GM18498 (cell line): ENCODE data around the gene WDR18.

Experiments
- ATAC-seq: cut with Tn5 transposase; IDR thresholded peaks from one replicate; pipeline ENCODE4 v1.9.1; 2021; ENCODE audit warnings: mild to moderate bottlenecking, moderate library complexity; ENCODE audit not compliant: unreplicated experiment

WDR18 gene

DNA sequence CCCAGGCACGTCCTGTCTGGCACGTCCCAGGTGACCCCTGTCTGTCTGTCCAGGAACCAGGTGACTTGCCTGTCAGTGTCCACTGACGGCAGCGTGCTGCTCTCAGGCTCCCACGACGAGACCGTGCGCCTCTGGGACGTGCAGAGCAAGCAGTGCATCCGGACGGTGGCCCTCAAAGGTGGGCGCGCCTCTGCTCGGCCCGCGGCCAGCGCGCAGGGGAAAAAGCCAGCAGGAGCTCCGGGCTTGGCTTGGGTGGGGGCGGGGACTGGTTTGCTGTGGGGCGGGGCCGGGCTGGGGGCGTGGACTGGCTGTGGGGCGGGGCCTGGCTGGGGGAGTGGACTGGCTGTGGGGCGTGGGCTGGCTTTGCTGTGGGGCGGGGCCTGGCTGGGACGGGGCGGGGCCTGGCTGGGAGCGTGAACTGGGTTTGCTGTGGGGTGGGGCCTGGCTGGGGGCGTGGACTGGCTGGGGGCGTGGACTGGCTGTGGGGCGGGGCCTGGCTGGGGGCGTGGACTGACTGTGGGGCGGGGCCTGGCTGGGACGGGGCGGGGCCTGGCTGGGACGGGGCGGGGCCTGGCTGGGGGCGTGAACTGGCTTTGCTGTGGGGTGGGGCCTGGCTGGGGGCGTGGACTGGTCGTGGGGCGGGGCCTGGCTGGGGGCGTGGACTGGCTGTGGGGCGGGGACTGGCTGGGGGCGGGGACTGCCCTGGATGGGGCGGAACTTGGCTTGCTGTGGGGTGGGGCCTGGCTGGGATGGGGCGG is 7.2 kb downstream of the WDR18 start:
- ATAC-seq = no peak

DNA sequence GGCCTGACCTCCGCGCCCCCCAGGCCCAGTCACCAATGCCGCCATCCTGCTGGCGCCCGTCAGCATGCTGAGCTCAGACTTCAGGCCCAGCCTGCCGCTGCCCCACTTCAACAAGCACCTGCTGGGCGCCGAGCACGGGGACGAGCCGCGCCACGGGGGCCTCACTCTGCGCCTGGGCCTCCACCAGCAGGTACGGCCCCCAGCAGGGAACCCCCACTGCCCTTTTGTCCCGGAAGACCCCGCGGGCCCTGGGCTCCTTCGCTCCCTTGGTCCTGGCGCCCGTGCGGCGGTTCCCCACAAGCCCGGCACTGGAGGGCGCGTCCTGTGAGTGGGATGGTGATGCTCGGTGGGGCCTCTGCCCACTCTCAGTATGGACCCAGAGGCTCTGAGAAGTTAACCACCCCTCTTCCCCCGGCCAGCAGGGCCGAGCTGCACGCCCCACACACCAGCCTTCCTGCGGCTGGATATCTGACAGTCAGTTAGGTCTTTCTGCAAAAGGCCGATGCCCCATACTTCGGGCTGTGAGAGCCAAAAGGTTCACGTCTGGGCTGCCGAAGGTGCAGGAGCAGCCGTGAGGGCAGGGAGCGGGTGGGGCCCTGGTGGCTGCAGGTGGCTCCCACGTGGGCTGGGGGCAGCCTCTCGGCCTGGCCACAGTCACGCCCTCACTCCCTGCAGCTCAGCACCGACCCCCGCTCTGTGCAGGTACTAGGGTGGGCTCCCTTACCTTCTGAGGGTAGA is 8.0 kb downstream of the WDR18 start:
- ATAC-seq = no peak

DNA sequence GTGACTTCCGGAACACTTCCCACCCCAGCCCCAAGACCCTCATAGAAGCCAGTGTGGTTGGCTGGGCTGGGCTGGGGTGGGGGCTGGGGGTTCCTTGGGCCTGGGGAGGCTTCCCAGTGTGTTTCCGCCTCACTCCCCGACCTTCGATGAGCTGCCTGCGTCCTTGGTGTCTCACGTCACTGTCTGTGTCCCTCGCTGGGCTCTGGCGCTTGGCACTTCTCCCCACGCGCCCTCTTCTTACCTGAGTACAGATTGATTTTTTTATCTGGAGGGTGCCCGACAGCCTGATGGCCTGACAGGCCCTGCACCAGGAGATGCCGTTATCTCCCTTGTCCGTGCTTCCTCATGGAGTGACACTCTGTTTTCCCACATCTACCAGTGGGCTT is 8.5 kb downstream of the WDR18 start:
- no peak for ATAC-seq

DNA sequence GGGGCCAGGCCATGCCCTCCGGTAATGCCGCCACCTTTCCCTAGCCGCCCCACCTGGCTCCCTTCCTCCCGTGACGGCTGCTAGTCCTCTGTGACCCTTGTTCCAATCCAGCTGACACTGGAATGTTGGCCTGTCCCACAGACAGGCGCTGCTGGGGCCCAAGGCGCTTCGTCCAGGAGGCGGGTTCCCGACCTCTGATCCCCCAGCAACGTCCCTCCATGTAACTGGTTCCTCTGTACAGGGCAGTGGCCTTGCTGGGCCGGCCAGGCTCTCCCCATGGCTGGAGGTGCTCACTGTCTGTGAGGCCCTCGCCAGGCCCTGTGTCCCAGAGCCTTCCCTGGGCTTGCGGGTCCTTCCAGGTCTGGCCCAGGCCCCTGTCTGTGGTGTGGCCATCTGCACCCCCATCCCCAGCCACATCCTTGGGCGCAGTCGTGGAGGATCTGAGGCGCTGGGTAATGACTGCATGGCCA is 9.3 kb downstream of the WDR18 start:
- ATAC-seq = no peak

DNA sequence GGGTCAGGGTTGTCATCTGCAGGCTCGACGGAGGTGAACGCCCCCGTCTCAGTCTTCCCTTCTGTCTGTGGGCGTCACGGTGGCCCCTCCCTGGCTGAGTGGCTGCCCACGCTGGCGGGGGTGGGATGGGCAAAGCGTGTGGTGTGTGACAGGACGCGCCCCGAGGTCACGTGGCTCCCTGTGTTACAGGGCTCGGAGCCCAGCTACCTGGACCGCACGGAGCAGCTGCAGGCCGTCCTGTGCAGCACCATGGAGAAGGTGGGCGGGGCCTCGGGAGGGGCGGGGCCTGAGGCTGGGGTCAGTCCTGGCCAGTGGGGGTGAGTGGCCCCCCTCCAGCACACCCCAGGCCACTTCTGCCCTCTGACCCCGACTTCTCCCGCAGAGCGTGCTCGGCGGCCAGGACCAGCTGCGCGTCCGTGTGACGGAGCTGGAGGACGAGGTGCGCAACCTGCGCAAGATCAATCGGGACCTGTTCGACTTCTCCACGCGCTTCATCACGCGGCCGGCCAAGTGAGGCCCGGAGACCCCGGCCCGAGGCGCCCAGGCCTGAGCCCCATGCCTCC is 9.8 kb downstream of the WDR18 start:
- no peak for ATAC-seq

DNA sequence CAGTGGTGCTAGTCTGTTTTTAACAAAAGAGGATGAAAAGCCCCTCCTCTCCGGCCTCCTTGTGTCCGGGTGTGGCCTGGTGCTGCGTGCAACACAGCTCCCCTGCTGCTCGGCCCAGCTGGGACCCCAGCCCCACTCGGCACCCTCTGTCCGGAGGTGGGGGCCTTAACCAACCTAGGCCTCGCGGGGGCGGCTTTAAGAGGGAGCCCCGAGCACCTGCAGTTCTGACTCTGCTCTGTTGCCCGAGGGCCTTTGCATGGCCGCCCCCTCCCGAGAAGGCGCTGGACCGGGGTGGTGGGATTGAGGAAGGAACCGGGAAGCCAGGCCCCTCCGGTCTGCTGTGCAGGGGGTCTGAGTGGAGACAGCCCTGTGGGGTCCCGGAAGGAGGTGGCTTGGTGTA is 10.4 kb downstream of the WDR18 start:
- no peak for ATAC-seq

DNA sequence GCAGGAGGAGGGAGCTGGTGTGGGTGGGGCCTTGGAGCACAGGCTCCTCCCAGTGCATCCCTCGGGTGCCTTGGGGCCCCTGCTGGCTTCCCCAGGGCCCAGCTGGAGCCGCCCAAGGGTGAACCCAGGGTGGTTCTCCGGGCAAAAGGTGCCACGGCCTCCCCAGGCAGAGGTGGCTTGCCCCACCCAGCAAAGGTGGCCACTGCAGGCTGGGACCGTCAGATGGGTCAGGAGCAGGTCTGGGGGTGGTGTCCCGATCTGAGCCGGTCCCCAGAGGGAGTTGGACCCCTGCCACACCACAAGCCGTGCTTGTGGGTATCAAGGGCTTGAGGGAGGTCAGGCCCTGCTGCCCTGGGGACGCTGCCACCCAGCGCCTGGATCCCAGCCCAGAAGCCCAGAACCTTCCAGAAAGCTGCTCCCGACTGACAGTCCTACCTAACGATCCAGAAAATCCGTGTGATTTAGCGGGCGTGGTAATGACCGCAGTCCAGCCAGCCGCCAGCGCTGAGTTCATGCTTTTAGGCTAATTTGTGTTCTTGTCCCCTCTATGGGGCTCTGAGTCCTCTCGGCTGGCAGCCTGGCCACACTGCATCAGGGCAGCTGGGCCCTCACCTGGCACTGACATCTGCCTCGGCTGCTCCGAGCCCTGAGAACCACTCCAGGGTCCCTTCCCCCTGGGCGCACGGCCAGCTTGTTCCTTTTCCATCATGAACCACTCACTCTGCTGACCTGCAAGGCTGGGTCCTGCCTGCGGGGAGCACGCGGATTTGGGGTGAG is 11.1 kb downstream of the WDR18 start:
- no peak for ATAC-seq

DNA sequence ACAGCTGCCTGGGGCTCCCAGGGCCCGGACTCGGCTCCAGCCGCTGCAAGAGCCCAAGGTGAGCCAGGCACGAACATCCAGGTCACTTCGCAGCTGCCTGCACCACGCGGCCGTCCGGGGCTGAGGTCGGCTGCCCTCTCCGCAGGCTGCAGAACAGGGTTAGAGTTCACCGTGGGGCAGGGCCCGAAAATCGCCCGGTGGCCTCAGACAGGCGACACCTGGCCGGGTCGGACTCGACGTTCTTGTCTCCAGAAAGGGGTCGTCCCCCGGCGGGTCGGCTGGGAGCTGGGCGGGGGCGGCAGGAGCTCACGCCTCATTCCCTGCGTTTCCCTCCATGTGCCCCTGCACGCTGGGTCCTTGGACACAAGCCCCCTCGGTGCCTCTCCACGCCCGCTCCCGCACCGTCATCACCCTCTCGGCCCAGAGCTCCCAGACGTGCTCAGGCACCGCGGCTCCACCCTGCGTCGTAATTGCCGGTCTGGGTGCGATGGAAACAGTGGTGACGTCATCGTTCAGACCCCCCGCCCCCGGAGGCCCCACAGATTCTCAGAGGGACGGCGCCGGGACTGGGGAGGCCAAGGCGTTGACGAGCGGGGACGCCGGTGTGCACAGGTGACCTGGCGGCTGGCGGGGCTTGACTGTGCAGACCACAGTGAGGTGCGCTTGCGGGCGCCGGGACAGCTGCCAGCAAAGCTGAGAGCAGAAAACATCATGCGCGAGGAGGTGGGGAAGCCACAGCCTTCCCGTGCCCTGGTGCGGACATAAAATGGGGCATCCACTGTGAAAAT is 12.1 kb downstream of the WDR18 start:
- ATAC-seq = no peak

DNA sequence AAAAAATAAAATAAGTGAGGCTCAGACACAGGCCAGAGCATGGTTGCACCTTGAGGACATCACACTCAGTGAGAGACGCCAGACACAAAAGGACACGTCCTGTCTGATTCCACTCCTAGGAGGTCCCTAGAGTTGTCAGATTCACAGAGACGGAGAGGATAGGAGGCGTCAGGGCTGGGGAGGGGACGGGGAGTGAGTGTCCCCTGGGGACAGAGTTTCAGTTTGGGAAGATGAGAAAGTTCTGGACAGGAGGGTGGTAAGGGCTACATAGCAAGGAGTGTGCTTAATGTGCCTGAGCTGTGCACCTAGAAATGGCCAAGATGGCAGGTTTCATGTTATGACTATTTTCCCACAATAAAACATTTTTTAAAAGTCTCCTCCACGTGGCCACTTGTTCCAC is 13.9 kb downstream of the WDR18 start:
- ATAC-seq = no peak

DNA sequence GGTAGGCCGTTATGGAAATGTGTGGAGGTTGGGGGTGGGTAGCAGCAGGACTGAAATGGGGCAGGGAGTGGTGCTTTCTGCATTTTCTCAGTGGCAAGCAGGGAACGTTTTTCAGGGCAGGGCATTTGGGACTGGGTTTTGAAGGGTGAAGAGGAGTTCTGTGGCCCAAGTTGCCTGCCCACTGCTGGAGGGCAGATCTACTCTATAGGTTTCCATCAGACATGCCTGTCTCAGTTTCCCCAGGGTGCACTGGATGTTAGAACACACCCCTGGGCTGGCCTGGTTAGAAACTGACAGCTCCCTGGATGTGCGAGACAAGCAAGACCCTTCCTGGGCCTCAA is 15.2 kb downstream of the WDR18 start:
- ATAC-seq = no peak

DNA sequence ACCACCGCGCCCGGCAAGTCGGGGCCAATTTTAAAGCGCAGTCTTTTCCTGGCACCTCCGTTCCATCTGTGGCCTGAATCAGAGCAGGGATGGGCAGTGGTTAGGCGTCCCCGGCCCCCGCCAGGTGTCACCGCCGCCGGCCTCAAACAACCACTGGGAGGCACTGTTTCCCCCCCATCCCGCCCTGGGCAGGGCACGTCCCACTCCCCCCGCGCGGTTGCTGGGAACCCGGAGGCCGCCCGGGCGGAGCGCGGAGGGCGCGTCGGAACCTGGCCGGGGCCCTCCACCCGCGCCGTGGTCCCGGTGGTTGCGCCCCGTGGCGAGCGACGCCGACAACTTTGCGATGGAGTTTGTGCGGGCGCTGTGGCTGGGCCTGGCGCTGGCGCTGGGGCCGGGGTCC is 15.9 kb downstream of the WDR18 start, which contains the start of gene GRIN3B:
Gene GRIN3B, plus strand, starts transcription at position 325 of the 400 bp plus-strand sequence. Its CDS starts 19 bp downstream, at position 344.
- no peak for ATAC-seq

DNA sequence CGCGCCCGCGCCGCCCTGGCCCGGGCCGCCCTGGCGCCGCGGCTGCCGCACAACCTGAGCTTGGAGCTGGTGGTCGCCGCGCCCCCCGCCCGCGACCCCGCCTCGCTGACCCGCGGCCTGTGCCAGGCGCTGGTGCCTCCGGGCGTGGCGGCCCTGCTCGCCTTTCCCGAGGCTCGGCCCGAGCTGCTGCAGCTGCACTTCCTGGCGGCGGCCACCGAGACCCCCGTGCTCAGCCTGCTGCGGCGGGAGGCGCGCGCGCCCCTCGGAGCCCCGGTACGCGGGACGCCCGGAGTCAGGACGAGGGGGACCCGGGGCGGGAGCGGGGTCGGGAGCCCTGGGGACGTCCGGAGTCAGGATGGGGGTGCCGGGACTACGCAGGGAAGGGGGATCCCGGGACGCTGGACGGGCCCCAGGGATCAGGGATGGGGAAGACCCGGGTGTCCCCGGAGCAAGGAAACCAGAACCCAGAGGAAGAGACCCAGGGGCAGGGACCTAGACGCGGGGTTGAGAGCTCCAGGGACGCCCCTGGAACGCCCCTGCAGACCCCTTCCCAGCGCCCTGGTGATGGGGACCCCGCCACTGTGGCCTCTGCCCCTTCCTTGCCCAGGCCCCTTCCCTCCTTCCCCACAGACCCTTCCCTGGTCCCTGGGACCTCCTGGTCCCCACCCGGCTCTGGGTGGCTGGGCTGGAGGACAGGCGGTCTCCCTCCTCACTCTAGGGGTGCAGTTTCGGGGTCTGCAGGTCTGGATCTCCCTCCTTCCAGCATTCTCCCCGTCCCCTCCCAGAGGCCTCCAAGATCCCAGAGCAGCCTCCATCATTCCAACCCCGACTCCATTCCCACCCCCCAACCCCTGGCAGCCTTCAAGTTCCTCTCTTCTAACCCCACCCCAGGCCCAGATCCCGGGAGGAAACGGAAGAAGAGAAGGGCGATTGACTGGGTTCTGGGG is 16.7 kb downstream of the WDR18 start:
- ATAC-seq = no peak

DNA sequence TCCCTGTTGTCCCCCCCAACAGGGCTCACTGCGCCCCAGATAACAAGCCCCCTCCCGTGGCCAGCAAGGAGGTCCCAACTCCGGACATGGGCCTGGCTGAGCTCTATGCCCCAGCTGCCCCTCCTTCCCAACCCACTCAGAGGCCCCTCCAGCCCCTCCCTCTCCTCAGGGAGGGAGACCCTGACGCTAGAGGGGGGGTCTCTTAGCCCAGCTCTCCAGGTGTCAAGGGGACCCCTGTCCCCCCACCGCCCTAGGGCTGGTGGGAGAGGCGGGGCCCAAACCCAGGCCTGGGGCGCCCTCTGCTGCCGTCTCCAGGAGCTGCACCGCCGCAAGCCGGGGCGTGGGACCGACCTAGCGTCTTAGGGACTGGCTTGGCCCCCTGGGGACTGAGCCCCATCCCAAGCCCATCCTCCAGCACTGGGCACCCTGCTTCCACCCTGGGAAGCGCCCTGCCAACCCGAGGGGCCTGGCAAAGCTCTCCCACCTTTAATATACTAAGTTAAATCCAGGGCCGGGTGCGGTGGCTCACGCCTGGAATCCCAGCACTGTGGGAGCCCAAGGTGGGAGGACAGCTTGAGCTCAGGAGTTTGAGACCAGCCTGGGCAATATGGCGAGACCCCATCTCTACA is 17.5 kb downstream of the WDR18 start:
- no peak for ATAC-seq

DNA sequence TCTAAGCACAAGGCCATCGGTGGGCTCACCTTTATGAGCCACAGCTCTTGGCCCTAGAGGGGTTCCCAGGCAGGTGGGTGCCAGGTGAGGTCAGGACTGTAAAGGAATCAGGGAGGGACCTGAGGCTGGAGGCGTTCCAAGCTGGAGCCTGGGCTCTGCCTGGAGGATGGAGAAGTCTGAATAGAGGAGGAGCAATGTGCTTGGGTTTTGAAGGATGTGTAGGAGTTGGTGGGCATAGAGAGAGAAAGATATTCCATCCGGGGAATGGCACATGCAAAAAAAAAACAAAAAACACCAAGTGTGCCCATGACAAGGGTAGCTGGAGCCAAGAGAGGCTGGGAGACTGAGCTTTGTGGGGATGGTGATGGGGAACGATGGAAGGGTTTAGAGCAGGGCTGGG is 18.5 kb downstream of the WDR18 start:
- ATAC-seq = no peak

DNA sequence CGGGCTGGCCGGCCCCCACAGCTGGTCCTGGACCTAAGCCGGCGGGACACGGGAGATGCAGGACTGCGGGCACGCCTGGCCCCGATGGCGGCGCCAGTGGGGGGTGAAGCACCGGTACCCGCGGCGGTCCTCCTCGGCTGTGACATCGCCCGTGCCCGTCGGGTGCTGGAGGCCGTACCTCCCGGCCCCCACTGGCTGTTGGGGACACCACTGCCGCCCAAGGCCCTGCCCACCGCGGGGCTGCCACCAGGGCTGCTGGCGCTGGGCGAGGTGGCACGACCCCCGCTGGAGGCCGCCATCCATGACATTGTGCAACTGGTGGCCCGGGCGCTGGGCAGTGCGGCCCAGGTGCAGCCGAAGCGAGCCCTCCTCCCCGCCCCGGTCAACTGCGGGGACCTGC is 19.1 kb downstream of the WDR18 start:
- ATAC-seq = no peak

DNA sequence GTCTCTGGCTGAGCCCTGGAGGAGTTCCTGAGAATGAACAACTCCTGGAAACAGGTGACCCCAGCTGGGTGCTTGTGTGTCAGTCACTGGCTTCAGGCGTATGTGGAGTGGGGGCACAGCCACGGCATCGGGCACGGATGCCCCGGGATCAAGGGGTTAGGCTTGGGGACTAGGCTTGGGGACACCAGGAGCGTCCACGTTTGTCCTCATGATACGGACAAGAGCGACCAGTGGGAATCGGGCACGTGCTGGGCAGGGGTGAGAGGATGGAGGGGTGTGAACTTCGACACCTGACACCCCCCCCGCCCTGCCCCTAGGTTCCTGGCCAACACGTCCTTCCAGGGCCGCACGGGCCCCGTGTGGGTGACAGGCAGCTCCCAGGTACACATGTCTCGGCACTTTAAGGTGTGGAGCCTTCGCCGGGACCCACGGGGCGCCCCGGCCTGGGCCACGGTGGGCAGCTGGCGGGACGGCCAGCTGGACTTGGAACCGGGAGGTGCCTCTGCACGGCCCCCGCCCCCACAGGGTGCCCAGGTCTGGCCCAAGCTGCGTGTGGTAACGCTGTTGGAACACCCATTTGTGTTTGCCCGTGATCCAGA is 20.2 kb downstream of the WDR18 start:
- ATAC-seq = no peak

DNA sequence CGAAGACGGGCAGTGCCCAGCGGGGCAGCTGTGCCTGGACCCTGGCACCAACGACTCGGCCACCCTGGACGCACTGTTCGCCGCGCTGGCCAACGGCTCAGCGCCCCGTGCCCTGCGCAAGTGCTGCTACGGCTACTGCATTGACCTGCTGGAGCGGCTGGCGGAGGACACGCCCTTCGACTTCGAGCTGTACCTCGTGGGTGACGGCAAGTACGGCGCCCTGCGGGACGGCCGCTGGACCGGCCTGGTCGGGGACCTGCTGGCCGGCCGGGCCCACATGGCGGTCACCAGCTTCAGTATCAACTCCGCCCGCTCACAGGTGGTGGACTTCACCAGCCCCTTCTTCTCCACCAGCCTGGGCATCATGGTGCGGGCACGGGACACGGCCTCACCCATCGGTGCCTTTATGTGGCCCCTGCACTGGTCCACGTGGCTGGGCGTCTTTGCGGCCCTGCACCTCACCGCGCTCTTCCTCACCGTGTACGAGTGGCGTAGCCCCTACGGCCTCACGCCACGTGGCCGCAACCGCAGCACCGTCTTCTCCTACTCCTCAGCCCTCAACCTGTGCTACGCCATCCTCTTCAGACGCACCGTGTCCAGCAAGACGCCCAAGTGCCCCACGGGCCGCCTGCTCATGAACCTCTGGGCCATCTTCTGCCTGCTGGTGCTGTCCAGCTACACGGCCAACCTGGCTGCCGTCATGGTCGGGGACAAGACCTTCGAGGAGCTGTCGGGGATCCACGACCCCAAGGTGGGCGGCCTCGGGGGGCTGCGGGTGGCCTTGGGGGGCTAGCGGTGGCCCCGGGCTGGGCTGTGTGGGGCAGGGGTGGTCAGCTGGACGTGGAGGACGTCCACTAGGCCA is 20.9 kb downstream of the WDR18 start:
- ATAC-seq = no peak
